ENCODE data around the gene PAM. TPM values are rescaled to one million over a fixed set of nuclear protein-coding genes. Genes with fewer than 3 reads are reported as not detected.

Gene PAM
- total and polyA plus RNA-seq, 2 of the 8 experiments (the other 6 are each of a cell fraction or from before 2014, with no cell fraction given) = 30.4 to 67.8 TPM

- Histone ChIP-seq H3K36me3 (ENCODE audit: control insufficient read depth in 2 of 4, insufficient read depth in 4 of 4, low read length in 3 of 4) (no peaks in the 10 kb centered on the region), H3K79me2 (ENCODE audit: control insufficient read depth in 1 of 2, insufficient read depth in 2 of 2, low read length in 2 of 2) (no peaks in the 10 kb centered on the region), H3K9me3 (ENCODE audit: insufficient read depth in 2 of 2, low read depth in 1 of 2, low read length in 1 of 2) (no peaks in the 10 kb centered on the region), H3K4me2 (ENCODE audit: insufficient read depth in 1 of 2, low read depth in 2 of 2, low read length in 2 of 2) (no peak overlapping the region), H2BK120ac (replicated peaks; ENCODE audit: low read depth, low read length) (no peak overlapping the region), H3K23me2 (ENCODE audit: low read depth, low read length) (no peaks in the 10 kb centered on the region), H4K5ac (ENCODE audit: insufficient read length, low read depth, low read length) (no peak overlapping the region), H3K18ac (ENCODE audit: extremely low read depth, low read length) (no peak overlapping the region), H3K4ac (replicated peaks; ENCODE audit: insufficient read length, low read depth, low read length) (no peak overlapping the region), H3K4me1 (replicated peaks in 1 of 4; ENCODE audit: control insufficient read depth in 3 of 4, insufficient read depth in 4 of 4, low read length in 3 of 4) (peaks cover 0 to 3% (median 0%) of the 10 kb centered on the region in 4 experiments; a peak in 1 of 7 replicates), H3K79me1 (ENCODE audit: low read depth, low read length) (no peaks in the 10 kb centered on the region), H3K4me3 (ENCODE audit: extremely low read depth in 1 of 4, insufficient read depth in 2 of 4, low read depth in 3 of 4, low read length in 4 of 4) (no peak overlapping the region), H3K27me3 (replicated peaks in 1 of 4; ENCODE audit: control insufficient read depth in 3 of 4, extremely low read depth in 1 of 4, insufficient read depth in 3 of 4, low read length in 3 of 4) (no peaks in the 10 kb centered on the region), H3K27ac (ENCODE audit: low read depth, low read length) (no peak overlapping the region), H3K56ac (replicated peaks; ENCODE audit: insufficient read length, low read depth, low read length) (no peak overlapping the region), H3K23ac (ENCODE audit: insufficient read length) (no peak overlapping the region), H4K91ac (replicated peaks; ENCODE audit: insufficient read length, low read length) (no peak overlapping the region), H4K20me1 (replicated peaks in 1 of 2; ENCODE audit: control insufficient read depth in 1 of 2, insufficient read depth in 2 of 2, low read length in 2 of 2) (no peaks in the 10 kb centered on the region), H2AK5ac (ENCODE audit: low read depth, low read length) (no peak overlapping the region), H4K8ac (ENCODE audit: extremely low read depth, insufficient read depth, low read length) (no peak overlapping the region), H2BK5ac (ENCODE audit: low read depth, low read length) (no peak overlapping the region), H3K9ac (replicated peaks in 1 of 4; ENCODE audit: extremely low read depth in 1 of 4, low read depth in 3 of 4, low read length in 3 of 4) (no peak overlapping the region), H2BK15ac (ENCODE audit: low read length) (no peak overlapping the region), H3K14ac (ENCODE audit: insufficient read length) (no peak overlapping the region), H2BK12ac (ENCODE audit: low read depth, low read length) (no peak overlapping the region), H2AFZ (ENCODE audit: low read length) (no peak overlapping the region), H2BK20ac (ENCODE audit: low read length) (no peak overlapping the region)
- no peak for DNase-seq (ENCODE audit: low read depth in 1 of 2, low spot score in 2 of 2)
- ChIA-PET CTCF (ENCODE audit: partially characterized antibody) (interaction anchor here (0.5 to 2.3 kb wide), 6 partner anchors 9 to 626 kb away, joined by 3 to 6 read pairs (median 3); partner anchors contain the start of gene SLCO6A1), POLR2A (ENCODE audit: partially characterized antibody) (no interaction called here)
- WGBS, 2 experiments (ENCODE audit: extremely low coverage in 1 of 2, insufficient coverage in 1 of 2, insufficient read length in 1 of 2, insufficient replicate concordance in 2 of 2, low coverage in 1 of 2, low lambda C conversion rate in 2 of 2, missing lambda C conversion rate in 1 of 2) = 91% methylated on average over 5 of the region's 5 CpGs; no CpG with 5 or more reads in 1 of the 2 experiments
- FAIRE-seq = no peak
- no peak for TF ChIP-seq KDM5A (IDR thresholded peaks at IDR 0.05; ENCODE audit: low read length)
- TF ChIP-seq TAF7 (optimal IDR thresholded peaks at IDR 0.05; ENCODE audit: borderline replicate concordance, low read depth, low read length) = no peak
- TF ChIP-seq POU5F1 (IDR thresholded peaks at IDR 0.05; ENCODE audit: low read depth, low read length) = no peak
- no peak for TF ChIP-seq NANOG (IDR thresholded peaks at IDR 0.05; ENCODE audit: insufficient read depth, low read depth, low read length, poor library complexity, severe bottlenecking)
- TF ChIP-seq BACH1 (IDR thresholded peaks at IDR 0.05; ENCODE audit: low read length) = no peak
- TF ChIP-seq SP2 (IDR thresholded peaks at IDR 0.05; ENCODE audit: low read length) = no peak
- no peak for TF ChIP-seq ATF2 (IDR thresholded peaks at IDR 0.05; ENCODE audit: low read length)
- TF ChIP-seq POLR2A (IDR thresholded peaks at IDR 0.05; ENCODE audit: control extremely low read depth in 1 of 2, low read depth in 2 of 2, low read length in 2 of 2) = no peak
- TF ChIP-seq E2F6 (IDR thresholded peaks at IDR 0.05) = no peak
- no peak for TF ChIP-seq SIN3A (conservative IDR thresholded peaks at IDR 0.05 in 1 of 2, IDR thresholded peaks at IDR 0.05 in 1 of 2; ENCODE audit: low read depth in 1 of 2, low read length in 2 of 2)
- TF ChIP-seq NRF1 (IDR thresholded peaks at IDR 0.05; ENCODE audit: low read depth, low read length) = no peak
- TF ChIP-seq SIX5 (IDR thresholded peaks at IDR 0.05; ENCODE audit: low read depth, low read length) = no peak
- TF ChIP-seq CREB1 (IDR thresholded peaks at IDR 0.05) = no peak
Observed at GRCh38 chr5:102716017-102716416, 39.1 kb upstream of the PAM start.

Measured in H1 (cell line).